NT2/D1 (cell line): ENCODE measurements around the gene MED26.

ENCODE experiments used
- DNase-seq: peaks from one replicate; pipeline ENCODE4 v3.0.0-alpha.2; 2011; ENCODE audit warnings: low read depth, low spot score
- H3K27me3 ChIP-seq: 2 replicates; pipeline ENCODE4 v1.6.0; 2011; ENCODE audit warnings: mild to moderate bottlenecking; ENCODE audit not compliant: insufficient read length, insufficient read depth
- H3K36me3 ChIP-seq: 2 replicates; pipeline ENCODE4 v1.6.1; 2011; ENCODE audit warnings: mild to moderate bottlenecking, low read length, mixed read lengths; ENCODE audit not compliant: insufficient read depth, insufficient read length
- H3K4me1 ChIP-seq: 2 replicates; pipeline ENCODE4 v1.5.1; 2011; ENCODE audit not compliant: insufficient read depth, insufficient read length
- H3K4me3 ChIP-seq: 2 replicates; pipeline ENCODE4 v1.5.1; 2011; ENCODE audit warnings: low read depth; ENCODE audit not compliant: insufficient read length
- H3K9ac ChIP-seq: 2 replicates; pipeline ENCODE4 v1.6.0; 2011; ENCODE audit warnings: low read depth; ENCODE audit not compliant: insufficient read length
- H3K9me3 ChIP-seq: 2 replicates; pipeline ENCODE4 v1.5.1; 2011; ENCODE audit warnings: mild to moderate bottlenecking, low read length; ENCODE audit not compliant: insufficient read depth
- SUZ12 ChIP-seq: IDR thresholded peaks from 2 replicates; pipeline ENCODE4 v1.6.1; 2011; ENCODE audit not compliant: insufficient read length, insufficient read depth; ENCODE audit errors: extremely low read depth
- YY1 ChIP-seq: IDR thresholded peaks from 2 replicates; pipeline ENCODE4 v1.6.1; 2011; ENCODE audit not compliant: insufficient read length, insufficient read depth
- ZNF274 ChIP-seq: IDR thresholded peaks from 2 replicates; pipeline ENCODE4 v1.6.1; 2011; ENCODE audit warnings: mild to moderate bottlenecking, low read depth, low read length

Gene MED26

DNA sequence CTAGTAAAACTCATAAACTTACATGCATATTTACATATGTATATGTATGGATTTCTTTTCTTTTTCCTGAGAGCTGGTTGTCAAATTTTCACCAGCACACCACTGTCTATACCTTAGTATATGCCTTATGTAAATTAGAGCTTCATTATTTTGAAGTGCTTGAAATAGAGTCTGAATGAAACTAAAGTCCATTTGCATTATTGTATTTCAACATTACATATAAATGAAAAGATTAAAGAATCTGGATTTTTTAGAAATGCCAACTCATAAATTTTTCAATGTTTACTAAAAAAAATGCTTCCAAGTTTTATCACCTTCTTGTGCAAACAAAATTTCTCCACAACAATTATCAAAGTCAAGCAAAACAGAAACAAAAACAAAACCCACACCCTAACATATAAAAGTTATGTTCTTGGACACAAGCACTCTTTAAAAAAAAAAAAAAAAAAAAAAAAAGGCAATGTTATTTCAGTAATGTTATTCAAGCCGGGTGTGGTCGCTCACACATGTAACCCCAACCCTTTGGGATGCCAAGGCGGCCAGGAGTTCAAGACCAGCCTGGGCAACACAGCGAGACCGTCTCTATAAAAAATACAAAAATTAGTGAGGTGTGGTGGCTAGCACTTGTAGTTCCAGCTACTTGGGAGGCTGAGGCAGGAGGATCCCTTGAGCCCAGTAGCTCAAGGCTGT lies 18.3 kb downstream of the MED26 start:
- peaks cover 6% of the 10 kb centered on the region for H3K4me1 ChIP-seq
- no peaks in the 10 kb centered on the region for H3K9me3 ChIP-seq
- no peak for DNase-seq
- H3K27me3 ChIP-seq, result no peaks in the 10 kb centered on the region
- H3K9ac ChIP-seq, result no peak overlapping the region
- no peak for TF ChIP-seq SUZ12
- no peak for TF ChIP-seq YY1
- no peak for TF ChIP-seq ZNF274
- H3K4me3 ChIP-seq, result no peak overlapping the region
- H3K36me3 ChIP-seq, result peaks cover 9% of the 10 kb centered on the region

DNA sequence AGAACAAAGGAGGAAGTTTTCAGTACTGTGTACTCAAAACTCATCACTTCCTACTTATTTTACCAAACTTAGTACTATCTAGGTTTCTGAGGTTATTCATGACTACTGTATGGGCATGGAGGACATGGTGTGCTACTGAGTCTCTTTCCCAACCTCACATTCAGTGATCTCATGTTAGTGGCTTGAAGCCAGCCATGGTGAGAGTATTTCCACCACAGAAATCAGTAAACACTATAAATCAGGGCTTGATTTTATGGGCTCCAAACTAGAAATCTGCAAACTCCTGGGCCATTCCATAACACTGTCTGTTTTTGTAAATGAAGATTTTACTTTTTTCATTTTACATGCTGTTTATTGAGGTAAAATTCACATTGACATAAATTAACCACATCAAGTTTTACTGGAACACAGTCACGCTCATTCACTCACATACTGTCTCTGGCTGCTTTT lies 19.7 kb downstream of the MED26 start:
- Histone ChIP-seq H3K9me3 (no peaks in the 10 kb centered on the region), H3K4me1 (peaks cover 9% of the 10 kb centered on the region), H3K36me3 (peaks cover 10% of the 10 kb centered on the region), H3K27me3 (no peaks in the 10 kb centered on the region), H3K4me3 (no peak overlapping the region), H3K9ac (no peak overlapping the region)
- DNase-seq, result no peak
- no peak for TF ChIP-seq YY1
- TF ChIP-seq ZNF274, result no peak
- TF ChIP-seq SUZ12, result no peak

DNA sequence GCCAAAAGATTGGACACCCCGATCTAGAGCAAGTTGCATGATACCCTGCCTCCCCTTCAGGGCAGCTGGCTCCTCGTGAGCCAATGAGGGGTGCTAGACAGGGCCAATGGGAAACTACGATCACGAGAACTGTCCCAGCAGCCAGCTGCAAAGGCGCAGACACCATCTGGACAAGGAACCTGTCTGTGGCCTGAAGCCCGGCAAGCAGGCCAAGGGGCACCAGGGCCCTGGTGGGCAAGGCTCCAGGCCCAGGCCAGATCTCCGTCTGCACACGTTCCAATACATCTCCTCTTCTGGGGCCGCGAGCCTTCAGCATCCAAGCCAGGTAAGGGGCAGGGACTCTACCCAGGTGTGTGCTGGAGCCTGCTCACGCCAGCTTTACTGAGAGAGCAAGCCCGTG lies 20.2 kb downstream of the MED26 start:
- H3K9ac ChIP-seq, result no peak overlapping the region
- H3K9me3 ChIP-seq, result no peaks in the 10 kb centered on the region
- no peak for DNase-seq
- no peaks in the 10 kb centered on the region for H3K27me3 ChIP-seq
- no peak overlapping the region for H3K4me3 ChIP-seq
- H3K4me1 ChIP-seq, result peaks cover 9% of the 10 kb centered on the region
- peaks cover 10% of the 10 kb centered on the region for H3K36me3 ChIP-seq
- TF ChIP-seq ZNF274 (no peak), YY1 (no peak), SUZ12 (no peak)

DNA sequence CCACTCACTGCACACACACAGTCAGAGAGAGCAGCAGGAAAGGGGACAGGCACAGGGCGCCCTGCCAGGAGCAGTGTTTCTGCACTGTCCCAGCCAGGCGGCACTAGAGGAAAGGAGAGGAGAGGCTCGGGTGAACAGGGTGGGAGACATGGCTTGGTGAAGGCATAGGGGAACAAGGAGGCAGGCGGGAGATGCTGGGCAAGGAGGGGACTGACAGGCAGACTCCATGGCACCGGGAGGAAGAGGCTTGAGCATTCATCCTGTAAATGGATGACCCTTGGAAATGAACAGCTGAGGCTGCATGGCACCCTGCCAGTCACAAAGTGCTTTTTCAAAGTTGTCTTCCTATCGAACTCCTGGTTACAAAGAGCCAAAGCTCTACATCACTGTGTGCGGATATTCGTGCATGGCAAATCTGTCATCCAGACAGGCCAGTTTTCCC lies 22.4 kb downstream of the MED26 start:
- DNase-seq, result no peak
- TF ChIP-seq SUZ12 (no peak), ZNF274 (no peak), YY1 (no peak)
- Histone ChIP-seq H3K4me1 (peaks cover 13% of the 10 kb centered on the region), H3K9ac (no peak overlapping the region), H3K27me3 (no peaks in the 10 kb centered on the region), H3K4me3 (no peak overlapping the region), H3K9me3 (no peaks in the 10 kb centered on the region), H3K36me3 (peaks cover 14% of the 10 kb centered on the region)

DNA sequence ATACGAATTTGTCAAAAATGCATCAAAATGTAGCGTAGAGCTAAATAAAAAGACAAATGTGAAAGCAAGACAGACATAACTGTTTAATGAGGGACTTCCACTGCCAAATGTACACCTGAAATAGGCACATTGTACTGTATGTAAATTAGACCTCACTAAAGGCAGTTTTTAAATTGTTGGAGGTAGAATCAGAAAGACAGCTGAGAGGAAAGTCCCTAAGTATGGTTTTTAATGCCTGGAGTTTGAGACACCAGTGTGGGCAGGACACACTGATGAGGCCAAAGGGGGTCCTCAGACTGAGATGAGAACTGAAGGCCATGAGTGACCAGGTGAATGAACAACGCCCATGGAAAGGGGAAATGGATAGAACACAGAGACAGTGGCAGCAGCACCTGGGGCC lies 22.9 kb downstream of the MED26 start:
- H3K27me3 ChIP-seq, result no peaks in the 10 kb centered on the region
- no peak overlapping the region for H3K9ac ChIP-seq
- H3K36me3 ChIP-seq, result peaks cover 14% of the 10 kb centered on the region
- TF ChIP-seq ZNF274, result no peak
- TF ChIP-seq SUZ12, result no peak
- no peaks in the 10 kb centered on the region for H3K9me3 ChIP-seq
- DNase-seq, result no peak
- peaks cover 17% of the 10 kb centered on the region for H3K4me1 ChIP-seq
- H3K4me3 ChIP-seq, result no peak overlapping the region

DNA sequence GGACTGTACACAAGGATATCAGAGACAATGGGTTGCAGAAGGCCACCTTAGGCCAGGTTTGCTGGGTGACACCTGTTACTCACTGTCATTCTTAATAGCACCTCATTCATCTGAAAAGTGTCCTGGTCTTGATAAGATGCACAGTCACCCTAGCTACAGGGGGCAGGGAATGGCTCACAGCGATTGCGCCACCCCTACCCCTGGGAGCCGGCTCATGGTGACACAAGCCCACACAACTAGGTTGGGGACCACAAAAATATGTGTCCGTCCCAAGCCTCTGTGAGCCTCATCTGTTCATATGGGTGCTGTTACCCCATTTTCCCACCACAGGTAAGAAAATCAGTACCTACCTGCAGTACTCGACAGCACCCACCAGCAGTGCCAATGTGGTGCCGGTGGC lies 23.4 kb downstream of the MED26 start:
- Histone ChIP-seq H3K9ac (no peak overlapping the region), H3K27me3 (no peaks in the 10 kb centered on the region), H3K9me3 (no peaks in the 10 kb centered on the region), H3K4me3 (no peak overlapping the region), H3K4me1 (peaks cover 22% of the 10 kb centered on the region), H3K36me3 (peaks cover 14% of the 10 kb centered on the region)
- no peak for TF ChIP-seq YY1
- no peak for TF ChIP-seq SUZ12
- no peak for TF ChIP-seq ZNF274
- DNase-seq, result no peak

DNA sequence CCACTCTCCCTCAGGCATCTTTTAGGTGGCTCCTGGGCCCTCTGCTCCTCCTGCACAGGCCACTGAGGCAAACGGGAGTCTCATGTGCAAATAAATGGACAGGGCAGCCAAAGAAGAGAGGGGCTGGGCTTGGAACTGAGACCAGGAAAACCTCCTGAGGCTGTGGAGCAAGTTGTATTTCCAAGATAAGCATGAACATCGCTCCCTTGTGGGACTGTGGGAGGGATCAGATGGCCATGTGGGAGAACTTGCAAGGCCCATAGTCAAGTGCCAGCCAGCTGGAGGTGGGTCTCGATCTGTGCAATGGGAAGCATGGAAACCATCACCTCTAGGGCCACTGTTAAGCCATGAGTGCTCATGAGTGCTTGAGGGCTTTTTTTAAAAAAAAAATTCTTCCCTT lies 24.9 kb downstream of the MED26 start:
- H3K9ac ChIP-seq, result no peak overlapping the region
- H3K4me1 ChIP-seq, result peaks cover 22% of the 10 kb centered on the region
- peaks cover 16% of the 10 kb centered on the region for H3K36me3 ChIP-seq
- H3K9me3 ChIP-seq, result no peaks in the 10 kb centered on the region
- TF ChIP-seq ZNF274 (no peak), YY1 (no peak), SUZ12 (no peak)
- no peak for DNase-seq
- no peaks in the 10 kb centered on the region for H3K27me3 ChIP-seq
- H3K4me3 ChIP-seq, result no peak overlapping the region

DNA sequence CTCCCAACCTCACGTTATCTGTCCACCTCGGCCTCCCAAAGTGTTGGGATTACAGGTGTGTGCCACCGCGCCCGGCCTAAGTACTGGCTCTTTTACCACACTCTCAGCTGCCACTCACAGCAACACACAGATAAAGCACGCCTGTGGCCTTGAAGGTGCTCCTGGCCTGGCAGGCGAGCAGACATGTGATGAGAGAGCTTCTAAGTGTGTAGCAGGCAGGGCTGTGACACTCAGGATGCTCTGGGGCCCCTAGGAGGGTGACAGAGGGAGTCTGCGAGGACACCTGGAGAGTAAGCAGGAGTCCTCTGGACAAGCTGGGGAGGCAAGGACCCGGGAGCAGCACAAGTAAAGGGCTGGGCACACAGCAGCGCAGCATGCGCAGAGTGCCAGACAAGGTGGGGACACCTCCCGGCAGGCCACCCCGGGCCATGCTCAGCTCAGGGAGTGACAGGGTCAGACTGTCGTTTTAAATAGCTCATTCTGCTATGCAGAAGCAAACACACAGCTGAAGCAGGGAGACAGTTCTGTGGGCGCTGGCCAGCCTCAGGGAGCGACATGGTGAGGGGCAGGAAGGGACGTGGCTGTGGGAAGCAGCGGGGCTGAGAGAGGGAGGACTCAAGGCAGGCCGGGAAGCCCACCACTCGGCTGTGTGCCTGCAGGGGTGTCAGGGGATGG lies 26.5 kb downstream of the MED26 start:
- Histone ChIP-seq H3K36me3 (peaks cover 16% of the 10 kb centered on the region), H3K9ac (no peak overlapping the region), H3K4me1 (peaks cover 20% of the 10 kb centered on the region), H3K27me3 (no peaks in the 10 kb centered on the region), H3K4me3 (no peak overlapping the region), H3K9me3 (no peaks in the 10 kb centered on the region)
- TF ChIP-seq ZNF274 (no peak), YY1 (no peak)
- DNase-seq, result no peak
